ENCODE data around the gene RFX3.

Gene RFX3

DNA sequence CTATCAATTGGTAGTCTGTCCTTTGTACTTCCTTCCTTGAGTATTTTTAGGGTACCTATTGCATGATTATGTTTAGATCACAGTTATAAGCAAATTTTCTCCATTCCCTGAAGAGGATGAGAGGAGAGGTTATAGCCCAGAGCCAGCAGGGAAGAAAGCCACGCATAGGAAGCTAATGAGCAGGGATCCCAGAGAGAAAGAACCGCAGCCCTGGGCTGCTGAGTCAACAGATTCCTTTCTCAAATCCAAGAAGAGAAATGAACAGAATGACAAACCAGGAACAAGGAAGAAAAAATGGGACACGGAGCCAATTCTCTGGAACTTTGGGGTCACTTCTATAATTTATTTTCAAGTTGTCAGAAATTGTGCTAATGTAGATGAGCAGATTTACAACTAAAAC lies 284.5 kb downstream of the RFX3 start:
- no peak overlapping the region for H3K27ac ChIP-seq (replicated peaks)
- H3K4me3 ChIP-seq (replicated peaks; ENCODE audit: insufficient read depth, low read length) = no peak overlapping the region
- no peak for DNase-seq (ENCODE audit: low read depth in 1 of 2, low spot score in 1 of 2)
- no peaks in the 10 kb centered on the region for H3K27me3 ChIP-seq (ENCODE audit: insufficient read depth, poor library complexity, severe bottlenecking)
- TF ChIP-seq, protein P1, sequence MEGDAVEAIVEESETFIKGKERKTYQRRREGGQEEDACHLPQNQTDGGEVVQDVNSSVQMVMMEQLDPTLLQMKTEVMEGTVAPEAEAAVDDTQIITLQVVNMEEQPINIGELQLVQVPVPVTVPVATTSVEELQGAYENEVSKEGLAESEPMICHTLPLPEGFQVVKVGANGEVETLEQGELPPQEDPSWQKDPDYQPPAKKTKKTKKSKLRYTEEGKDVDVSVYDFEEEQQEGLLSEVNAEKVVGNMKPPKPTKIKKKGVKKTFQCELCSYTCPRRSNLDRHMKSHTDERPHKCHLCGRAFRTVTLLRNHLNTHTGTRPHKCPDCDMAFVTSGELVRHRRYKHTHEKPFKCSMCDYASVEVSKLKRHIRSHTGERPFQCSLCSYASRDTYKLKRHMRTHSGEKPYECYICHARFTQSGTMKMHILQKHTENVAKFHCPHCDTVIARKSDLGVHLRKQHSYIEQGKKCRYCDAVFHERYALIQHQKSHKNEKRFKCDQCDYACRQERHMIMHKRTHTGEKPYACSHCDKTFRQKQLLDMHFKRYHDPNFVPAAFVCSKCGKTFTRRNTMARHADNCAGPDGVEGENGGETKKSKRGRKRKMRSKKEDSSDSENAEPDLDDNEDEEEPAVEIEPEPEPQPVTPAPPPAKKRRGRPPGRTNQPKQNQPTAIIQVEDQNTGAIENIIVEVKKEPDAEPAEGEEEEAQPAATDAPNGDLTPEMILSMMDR (IDR thresholded peaks at IDR 0.05; ENCODE audit: insufficient read depth, low read length) = no peak
- TF ChIP-seq POLR2AphosphoS5 (IDR thresholded peaks at IDR 0.05; ENCODE audit: low read depth) = no peak

DNA sequence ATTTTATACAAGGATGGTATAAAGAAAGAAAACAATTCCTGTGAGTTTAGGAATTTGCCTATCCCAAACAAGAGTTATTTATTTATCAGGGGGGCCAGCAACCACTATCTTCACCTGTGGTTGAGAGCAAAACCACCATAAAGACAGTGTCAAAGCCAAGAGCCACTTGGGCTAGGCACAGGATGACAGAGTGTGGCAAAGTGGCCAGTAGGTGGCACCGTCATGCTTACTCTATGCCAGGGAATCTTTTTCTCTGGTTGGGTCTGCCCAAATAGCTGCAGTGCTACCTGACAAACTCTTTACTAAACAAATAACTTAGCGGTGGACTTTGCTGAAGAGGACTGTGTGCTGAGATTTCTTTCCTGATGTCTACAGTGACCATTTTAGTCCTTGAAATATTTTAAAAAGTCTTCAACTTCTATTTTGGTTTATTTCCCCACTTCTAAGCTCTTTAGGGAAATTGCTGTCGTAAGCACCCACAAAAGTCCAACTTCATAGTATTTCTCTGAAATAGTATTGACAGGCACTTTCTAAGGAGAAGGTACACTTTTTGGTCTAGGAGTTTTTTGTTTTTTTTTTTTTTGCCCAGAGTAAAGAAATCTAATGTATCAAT lies 285.0 kb downstream of the RFX3 start:
- Histone ChIP-seq H3K27ac (replicated peaks) (no peak overlapping the region), H3K4me3 (replicated peaks; ENCODE audit: insufficient read depth, low read length) (no peak overlapping the region), H3K27me3 (ENCODE audit: insufficient read depth, poor library complexity, severe bottlenecking) (no peaks in the 10 kb centered on the region)
- TF ChIP-seq GABPA (IDR thresholded peaks at IDR 0.05; ENCODE audit: low read depth) (no peak), SPI1 (IDR thresholded peaks at IDR 0.05; ENCODE audit: borderline replicate concordance, low read depth) (no peak), POLR2AphosphoS5 (IDR thresholded peaks at IDR 0.05; ENCODE audit: low read depth) (no peak)
- TF ChIP-seq, protein P1 (IDR thresholded peaks at IDR 0.05; ENCODE audit: insufficient read depth, low read length) = peak; percentile 92
- TF ChIP-seq, protein P2, sequence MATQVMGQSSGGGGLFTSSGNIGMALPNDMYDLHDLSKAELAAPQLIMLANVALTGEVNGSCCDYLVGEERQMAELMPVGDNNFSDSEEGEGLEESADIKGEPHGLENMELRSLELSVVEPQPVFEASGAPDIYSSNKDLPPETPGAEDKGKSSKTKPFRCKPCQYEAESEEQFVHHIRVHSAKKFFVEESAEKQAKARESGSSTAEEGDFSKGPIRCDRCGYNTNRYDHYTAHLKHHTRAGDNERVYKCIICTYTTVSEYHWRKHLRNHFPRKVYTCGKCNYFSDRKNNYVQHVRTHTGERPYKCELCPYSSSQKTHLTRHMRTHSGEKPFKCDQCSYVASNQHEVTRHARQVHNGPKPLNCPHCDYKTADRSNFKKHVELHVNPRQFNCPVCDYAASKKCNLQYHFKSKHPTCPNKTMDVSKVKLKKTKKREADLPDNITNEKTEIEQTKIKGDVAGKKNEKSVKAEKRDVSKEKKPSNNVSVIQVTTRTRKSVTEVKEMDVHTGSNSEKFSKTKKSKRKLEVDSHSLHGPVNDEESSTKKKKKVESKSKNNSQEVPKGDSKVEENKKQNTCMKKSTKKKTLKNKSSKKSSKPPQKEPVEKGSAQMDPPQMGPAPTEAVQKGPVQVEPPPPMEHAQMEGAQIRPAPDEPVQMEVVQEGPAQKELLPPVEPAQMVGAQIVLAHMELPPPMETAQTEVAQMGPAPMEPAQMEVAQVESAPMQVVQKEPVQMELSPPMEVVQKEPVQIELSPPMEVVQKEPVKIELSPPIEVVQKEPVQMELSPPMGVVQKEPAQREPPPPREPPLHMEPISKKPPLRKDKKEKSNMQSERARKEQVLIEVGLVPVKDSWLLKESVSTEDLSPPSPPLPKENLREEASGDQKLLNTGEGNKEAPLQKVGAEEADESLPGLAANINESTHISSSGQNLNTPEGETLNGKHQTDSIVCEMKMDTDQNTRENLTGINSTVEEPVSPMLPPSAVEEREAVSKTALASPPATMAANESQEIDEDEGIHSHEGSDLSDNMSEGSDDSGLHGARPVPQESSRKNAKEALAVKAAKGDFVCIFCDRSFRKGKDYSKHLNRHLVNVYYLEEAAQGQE (IDR thresholded peaks at IDR 0.05; ENCODE audit: insufficient replicate concordance, low read depth) = no peak
- DNase-seq (ENCODE audit: low read depth in 1 of 2, low spot score in 1 of 2) = peak; percentile 21 to 75

DNA sequence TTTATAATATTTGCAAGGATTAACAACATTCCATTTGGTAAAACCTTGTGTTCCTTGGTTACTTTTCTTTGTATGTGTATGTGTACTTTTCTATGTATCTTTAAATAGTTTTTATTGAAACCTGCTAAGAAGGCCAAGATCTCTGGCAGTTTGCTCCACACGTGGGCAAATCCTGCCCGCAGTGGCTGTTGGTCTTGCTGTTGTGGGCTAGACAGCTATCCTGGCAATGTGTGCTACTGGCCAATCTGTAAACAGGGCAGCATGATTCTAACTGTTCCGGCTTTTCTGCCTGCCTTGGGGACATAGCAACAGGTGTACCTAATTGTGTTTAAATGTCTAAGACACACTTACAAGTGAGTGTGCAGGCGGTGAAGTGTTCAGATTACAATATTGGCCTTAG lies 286.6 kb downstream of the RFX3 start:
- H3K27me3 ChIP-seq (ENCODE audit: insufficient read depth, poor library complexity, severe bottlenecking) = no peaks in the 10 kb centered on the region
- no peak overlapping the region for H3K27ac ChIP-seq (replicated peaks)
- DNase-seq (ENCODE audit: low read depth in 1 of 2, low spot score in 1 of 2) = no peak
- no peak overlapping the region for H3K4me3 ChIP-seq (replicated peaks; ENCODE audit: insufficient read depth, low read length)
- no peak for TF ChIP-seq POLR2AphosphoS5 (IDR thresholded peaks at IDR 0.05; ENCODE audit: low read depth)
- no peak for TF ChIP-seq SPI1 (IDR thresholded peaks at IDR 0.05; ENCODE audit: borderline replicate concordance, low read depth)
- TF ChIP-seq, protein P1 (IDR thresholded peaks at IDR 0.05; ENCODE audit: insufficient read depth, low read length) = no peak

DNA sequence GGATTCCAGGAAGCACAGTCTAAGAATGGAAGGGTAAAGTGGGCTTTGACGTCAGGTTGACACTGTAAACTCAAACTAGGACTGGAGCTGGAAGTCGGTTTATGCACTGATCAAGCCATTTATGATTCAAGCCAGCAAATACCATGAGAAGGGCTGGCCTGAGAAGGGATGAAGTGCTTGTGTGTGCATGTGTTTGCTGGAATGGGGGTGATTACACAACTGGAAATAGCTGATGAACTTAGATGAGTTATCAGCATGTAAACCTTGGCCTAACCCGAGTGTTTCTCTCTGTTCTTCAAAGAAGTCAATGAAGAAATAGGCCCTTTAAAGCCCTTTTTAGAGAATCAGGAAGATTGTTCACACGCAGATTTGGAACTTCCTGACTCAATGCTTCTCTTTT lies 287.6 kb downstream of the RFX3 start:
- DNase-seq (ENCODE audit: low read depth in 1 of 2, low spot score in 1 of 2) = no peak
- Histone ChIP-seq H3K4me3 (replicated peaks; ENCODE audit: insufficient read depth, low read length) (no peak overlapping the region), H3K27ac (replicated peaks) (no peak overlapping the region), H3K27me3 (ENCODE audit: insufficient read depth, poor library complexity, severe bottlenecking) (no peaks in the 10 kb centered on the region)
- TF ChIP-seq POLR2AphosphoS5 (IDR thresholded peaks at IDR 0.05; ENCODE audit: low read depth) (no peak), GABPA (IDR thresholded peaks at IDR 0.05; ENCODE audit: low read depth) (no peak), SPI1 (IDR thresholded peaks at IDR 0.05; ENCODE audit: borderline replicate concordance, low read depth) (no peak)
- TF ChIP-seq, protein P1 (IDR thresholded peaks at IDR 0.05; ENCODE audit: insufficient read depth, low read length) = no peak
- TF ChIP-seq, protein P2 (IDR thresholded peaks at IDR 0.05; ENCODE audit: insufficient replicate concordance, low read depth) = no peak

All from HL-60 (cell line).